HepG2 (cell line): ENCODE measurements around the gene DUSP15. TPM values are rescaled to one million over a fixed set of nuclear protein-coding genes. Genes with fewer than 3 reads are reported as not detected.

Experiments
- ADNP ChIP-seq: sonication (generic); formaldehyde crosslinking; IDR thresholded peaks from 2 replicates; pipeline ENCODE4 v1.4.0; 2020; ENCODE audit warnings: missing genetic modification reagents
- FLYWCH1 ChIP-seq: sonication (generic); formaldehyde crosslinking; IDR thresholded peaks from 2 replicates; pipeline ENCODE4 v1.8.1; 2023; ENCODE audit warnings: mild to moderate bottlenecking, missing genetic modification reagents
- FOXM1 ChIP-seq: sonication (generic); formaldehyde crosslinking; IDR thresholded peaks from 2 replicates; pipeline ENCODE4 v1.5.0; 2020; ENCODE audit warnings: missing genetic modification reagents
- HNF4A ChIP-seq: sonication (generic); formaldehyde crosslinking; IDR thresholded peaks from 2 replicates; pipeline ENCODE4 v1.4.0; 2020; ENCODE audit warnings: missing genetic modification reagents
- HNRNPUL1 ChIP-seq: fragments of 200-400 bp; formaldehyde crosslinking; IDR thresholded peaks from 2 replicates; pipeline ENCODE4 v1.6.1; 2017; ENCODE audit warnings: low read depth, mild to moderate bottlenecking, low read length, moderate library complexity
- IKZF4 ChIP-seq: sonication (generic); formaldehyde crosslinking; IDR thresholded peaks from 2 replicates; pipeline ENCODE4 v1.5.1; 2020; ENCODE audit warnings: borderline replicate concordance, mild to moderate bottlenecking, low read depth, missing genetic modification reagents; ENCODE audit errors: not compliant biosample characterization
- KLF9 ChIP-seq: IDR thresholded peaks from 2 replicates; pipeline ENCODE4 v1.6.1; 2016; ENCODE audit warnings: low read depth
- NAIF1 ChIP-seq: sonication (generic); formaldehyde crosslinking; IDR thresholded peaks from 2 replicates; pipeline ENCODE4 v1.5.0; 2020; ENCODE audit warnings: mild to moderate bottlenecking, missing genetic modification reagents, borderline replicate concordance
- NFATC3 ChIP-seq: sonication (generic); formaldehyde crosslinking; IDR thresholded peaks from 2 replicates; pipeline ENCODE4 v1.5.1; 2020; ENCODE audit warnings: mild to moderate bottlenecking, missing genetic modification reagents
- NFYC ChIP-seq: IDR thresholded peaks from 2 replicates; pipeline ENCODE4 v1.6.1; 2016; ENCODE audit warnings: missing genetic modification reagents, missing compliant biosample characterization
- NPAS2 ChIP-seq: sonication (generic); formaldehyde crosslinking; IDR thresholded peaks from 2 replicates; pipeline ENCODE4 v1.8.0; 2022; ENCODE audit warnings: mild to moderate bottlenecking, missing genetic modification reagents, borderline replicate concordance
- ZFP90 ChIP-seq: sonication (generic); formaldehyde crosslinking; IDR thresholded peaks from 2 replicates; pipeline ENCODE4 v1.8.0; 2022; ENCODE audit warnings: missing genetic modification reagents, mild to moderate bottlenecking, inconsistent platforms, borderline replicate concordance
- ZNF143 ChIP-seq: sonication (generic); formaldehyde crosslinking; IDR thresholded peaks from 2 replicates; pipeline ENCODE4 v1.4.0; 2020; ENCODE audit warnings: missing genetic modification reagents
- ZNF24 ChIP-seq: fragments of 450-650 bp; IDR thresholded peaks from 2 replicates; pipeline ENCODE4 v1.6.1; 2017; ENCODE audit warnings: antibody characterized with exemption, mild to moderate bottlenecking
- ZNF317 ChIP-seq: sonication (generic); formaldehyde crosslinking; IDR thresholded peaks from 2 replicates; pipeline ENCODE4 v1.5.0; 2020; ENCODE audit warnings: mild to moderate bottlenecking, missing genetic modification reagents
- ZNF441 ChIP-seq: sonication (generic); formaldehyde crosslinking; IDR thresholded peaks from 2 replicates; pipeline ENCODE4 v1.7.0; 2021; ENCODE audit warnings: missing genetic modification reagents, borderline replicate concordance
- ZNF460 ChIP-seq: sonication (generic); formaldehyde crosslinking; IDR thresholded peaks from 2 replicates; pipeline ENCODE4 v1.5.1; 2020; ENCODE audit warnings: missing genetic modification reagents, mild to moderate bottlenecking, borderline replicate concordance
- ZNF501 ChIP-seq: sonication (generic); formaldehyde crosslinking; IDR thresholded peaks from 2 replicates; pipeline ENCODE4 v1.5.1; 2020; ENCODE audit warnings: mild to moderate bottlenecking, moderate library complexity, missing genetic modification reagents
- ZNF567 ChIP-seq: sonication (generic); formaldehyde crosslinking; IDR thresholded peaks from 2 replicates; pipeline ENCODE4 v1.8.1; 2023; ENCODE audit warnings: mild to moderate bottlenecking, missing genetic modification reagents, borderline replicate concordance
- ZSCAN9 ChIP-seq: IDR thresholded peaks from 2 replicates; pipeline ENCODE4 v1.6.1; 2016; ENCODE audit warnings: borderline replicate concordance
- polyA plus RNA-seq, 8 experiments: library from polyadenylated mRNA; depleted of rRNA in 3 of 8; stranded (reverse) in 7 of 8; unstranded in 1 of 8; fragments of >200 nt; fragmentation: Illumina TruSeq in 4 of 8; extraction: Trizol in 4 of 8; gene quantifications; 2 replicates each; pipeline versions ENCODE4 v1.2.1 to v1.2.3, GENCODE V29; 2011 to 2016; ENCODE audit warnings: low read depth in 4 of 8, missing spikeins in 1 of 8, mixed read lengths in 1 of 8; ENCODE audit not compliant: insufficient read depth in 1 of 8
- total RNA-seq, 5 experiments: library from RNA; depleted of rRNA; stranded (reverse); fragments of >200 nt; fragmentation: Illumina TruSeq; extraction: Trizol; gene quantifications; 2 replicates each; pipeline ENCODE4 v1.2.3, GENCODE V29; 2016; ENCODE audit warnings: low read depth in 1 of 5
- TF ChIP-seq, protein P1 (sequence below): sonication (generic); formaldehyde crosslinking; IDR thresholded peaks from one replicate; pipeline ENCODE4 v1.5.1; 2020; ENCODE audit warnings: mild to moderate bottlenecking, missing genetic modification reagents; ENCODE audit errors: not compliant biosample characterization
- TF ChIP-seq, protein P2 (sequence below): sonication (generic); formaldehyde crosslinking; IDR thresholded peaks from 2 replicates; pipeline ENCODE4 v1.5.0; 2020; ENCODE audit warnings: mild to moderate bottlenecking, missing genetic modification reagents

DUSP15 gene
- total and polyA plus RNA-seq, 2 of the 13 experiments (the other 11 are each of a cell fraction or from before 2014, with no cell fraction given) = 0.17 to 0.93 TPM

DNA sequence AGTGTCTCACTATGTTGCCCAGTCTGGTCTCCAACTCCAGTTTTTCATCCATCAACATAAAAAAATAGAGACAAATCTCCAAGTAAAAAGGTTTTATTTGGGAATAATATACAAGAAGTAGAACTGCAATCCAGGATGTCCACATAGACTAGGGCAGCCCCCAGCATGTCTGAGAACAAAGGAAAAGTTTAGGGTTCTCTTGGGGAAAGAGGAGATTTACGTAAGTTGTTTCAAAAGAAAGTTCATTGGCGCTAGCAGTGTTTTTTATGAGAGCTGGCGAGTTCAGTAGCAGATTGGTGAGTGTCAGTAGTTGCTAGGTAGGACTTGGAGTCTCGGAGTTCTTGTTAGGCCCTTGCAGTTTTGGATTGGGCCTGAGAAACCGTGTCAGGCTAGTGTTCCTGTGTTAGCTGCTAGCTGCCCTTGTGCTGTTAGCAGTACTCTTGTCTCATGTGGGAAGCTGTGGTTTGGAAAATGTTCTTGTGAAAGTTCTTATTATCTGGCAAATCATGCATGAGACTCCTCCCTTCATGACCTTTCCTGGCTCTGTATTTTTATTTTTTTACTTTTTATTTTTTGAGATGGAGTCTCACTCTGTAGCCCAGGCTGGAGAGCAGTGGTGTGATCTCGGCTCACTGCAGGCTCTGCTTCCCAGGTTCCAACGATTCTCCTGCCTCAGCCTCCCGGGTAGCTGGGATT is 24.8 kb upstream of the DUSP15 start (continued):
- TF ChIP-seq HNF4A (CRISPR knock-in tag) = no peak
- no peak for TF ChIP-seq ZNF460
- TF ChIP-seq ZNF441 (CRISPR knock-in tag) = no peak
- TF ChIP-seq ZNF567 (CRISPR knock-in tag) = no peak
- TF ChIP-seq, protein P1, sequence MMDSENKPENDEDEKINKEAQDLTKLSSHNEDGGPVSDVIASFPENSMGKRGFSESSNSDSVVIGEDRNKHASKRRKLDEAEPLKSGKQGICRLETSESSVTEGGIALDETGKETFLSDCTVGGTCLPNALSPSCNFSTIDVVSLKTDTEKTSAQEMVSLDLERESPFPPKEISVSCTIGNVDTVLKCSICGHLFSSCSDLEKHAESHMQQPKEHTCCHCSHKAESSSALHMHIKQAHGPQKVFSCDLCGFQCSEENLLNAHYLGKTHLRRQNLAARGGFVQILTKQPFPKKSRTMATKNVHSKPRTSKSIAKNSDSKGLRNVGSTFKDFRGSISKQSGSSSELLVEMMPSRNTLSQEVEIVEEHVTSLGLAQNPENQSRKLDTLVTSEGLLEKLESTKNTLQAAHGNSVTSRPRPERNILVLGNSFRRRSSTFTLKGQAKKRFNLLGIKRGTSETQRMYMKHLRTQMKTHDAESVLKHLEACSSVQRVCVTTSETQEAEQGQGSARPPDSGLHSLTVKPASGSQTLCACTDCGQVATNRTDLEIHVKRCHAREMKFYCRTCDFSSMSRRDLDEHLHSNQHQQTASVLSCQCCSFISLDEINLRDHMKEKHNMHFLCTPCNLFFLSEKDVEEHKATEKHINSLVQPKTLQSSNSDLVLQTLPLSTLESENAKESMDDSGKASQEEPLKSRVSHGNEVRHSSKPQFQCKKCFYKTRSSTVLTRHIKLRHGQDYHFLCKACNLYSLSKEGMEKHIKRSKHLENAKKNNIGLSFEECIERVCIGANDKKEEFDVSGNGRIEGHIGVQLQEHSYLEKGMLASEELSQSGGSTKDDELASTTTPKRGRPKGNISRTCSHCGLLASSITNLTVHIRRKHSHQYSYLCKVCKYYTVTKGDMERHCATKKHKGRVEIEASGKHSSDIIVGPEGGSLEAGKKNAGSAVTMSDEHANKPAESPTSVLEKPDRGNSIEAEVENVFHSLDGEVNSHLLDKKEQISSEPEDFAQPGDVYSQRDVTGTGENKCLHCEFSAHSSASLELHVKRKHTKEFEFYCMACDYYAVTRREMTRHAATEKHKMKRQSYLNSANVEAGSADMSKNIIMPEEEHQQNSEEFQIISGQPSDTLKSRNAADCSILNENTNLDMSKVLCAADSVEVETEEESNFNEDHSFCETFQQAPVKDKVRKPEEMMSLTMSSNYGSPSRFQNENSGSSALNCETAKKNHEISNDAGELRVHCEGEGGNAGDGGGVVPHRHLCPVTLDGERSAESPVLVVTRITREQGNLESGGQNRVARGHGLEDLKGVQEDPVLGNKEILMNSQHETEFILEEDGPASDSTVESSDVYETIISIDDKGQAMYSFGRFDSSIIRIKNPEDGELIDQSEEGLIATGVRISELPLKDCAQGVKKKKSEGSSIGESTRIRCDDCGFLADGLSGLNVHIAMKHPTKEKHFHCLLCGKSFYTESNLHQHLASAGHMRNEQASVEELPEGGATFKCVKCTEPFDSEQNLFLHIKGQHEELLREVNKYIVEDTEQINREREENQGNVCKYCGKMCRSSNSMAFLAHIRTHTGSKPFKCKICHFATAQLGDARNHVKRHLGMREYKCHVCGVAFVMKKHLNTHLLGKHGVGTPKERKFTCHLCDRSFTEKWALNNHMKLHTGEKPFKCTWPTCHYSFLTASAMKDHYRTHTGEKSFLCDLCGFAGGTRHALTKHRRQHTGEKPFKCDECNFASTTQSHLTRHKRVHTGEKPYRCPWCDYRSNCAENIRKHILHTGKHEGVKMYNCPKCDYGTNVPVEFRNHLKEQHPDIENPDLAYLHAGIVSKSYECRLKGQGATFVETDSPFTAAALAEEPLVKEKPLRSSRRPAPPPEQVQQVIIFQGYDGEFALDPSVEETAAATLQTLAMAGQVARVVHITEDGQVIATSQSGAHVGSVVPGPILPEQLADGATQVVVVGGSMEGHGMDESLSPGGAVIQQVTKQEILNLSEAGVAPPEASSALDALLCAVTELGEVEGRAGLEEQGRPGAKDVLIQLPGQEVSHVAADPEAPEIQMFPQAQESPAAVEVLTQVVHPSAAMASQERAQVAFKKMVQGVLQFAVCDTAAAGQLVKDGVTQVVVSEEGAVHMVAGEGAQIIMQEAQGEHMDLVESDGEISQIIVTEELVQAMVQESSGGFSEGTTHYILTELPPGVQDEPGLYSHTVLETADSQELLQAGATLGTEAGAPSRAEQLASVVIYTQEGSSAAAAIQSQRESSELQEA (CRISPR knock-in tag) = no peak
- TF ChIP-seq NFATC3 (CRISPR knock-in tag) = no peak
- no peak for TF ChIP-seq FOXM1
- TF ChIP-seq KLF9 = no peak
- TF ChIP-seq ZNF24 = no peak
- no peak for TF ChIP-seq ZFP90 (CRISPR knock-in tag)
- no peak for TF ChIP-seq IKZF4
- TF ChIP-seq NFYC (CRISPR knock-in tag) = peak; percentile 50
- TF ChIP-seq, protein P2, sequence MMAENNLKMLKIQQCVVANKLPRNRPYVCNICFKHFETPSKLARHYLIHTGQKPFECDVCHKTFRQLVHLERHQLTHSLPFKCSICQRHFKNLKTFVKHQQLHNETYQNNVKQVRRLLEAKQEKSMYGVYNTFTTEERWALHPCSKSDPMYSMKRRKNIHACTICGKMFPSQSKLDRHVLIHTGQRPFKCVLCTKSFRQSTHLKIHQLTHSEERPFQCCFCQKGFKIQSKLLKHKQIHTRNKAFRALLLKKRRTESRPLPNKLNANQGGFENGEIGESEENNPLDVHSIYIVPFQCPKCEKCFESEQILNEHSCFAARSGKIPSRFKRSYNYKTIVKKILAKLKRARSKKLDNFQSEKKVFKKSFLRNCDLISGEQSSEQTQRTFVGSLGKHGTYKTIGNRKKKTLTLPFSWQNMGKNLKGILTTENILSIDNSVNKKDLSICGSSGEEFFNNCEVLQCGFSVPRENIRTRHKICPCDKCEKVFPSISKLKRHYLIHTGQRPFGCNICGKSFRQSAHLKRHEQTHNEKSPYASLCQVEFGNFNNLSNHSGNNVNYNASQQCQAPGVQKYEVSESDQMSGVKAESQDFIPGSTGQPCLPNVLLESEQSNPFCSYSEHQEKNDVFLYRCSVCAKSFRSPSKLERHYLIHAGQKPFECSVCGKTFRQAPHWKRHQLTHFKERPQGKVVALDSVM (CRISPR knock-in tag) = no peak
- no peak for TF ChIP-seq ZNF501
- no peak for TF ChIP-seq HNRNPUL1
- TF ChIP-seq NAIF1 (CRISPR knock-in tag) = no peak
- no peak for TF ChIP-seq NPAS2 (CRISPR knock-in tag)
- TF ChIP-seq FLYWCH1 (CRISPR knock-in tag) = no peak
- TF ChIP-seq ZNF317 (CRISPR knock-in tag) = no peak
- 0 out of 2 replicates have a peak, but pooled peaks have one; percentile 18 for TF ChIP-seq ZSCAN9 (CRISPR knock-in tag)
- TF ChIP-seq ADNP = no peak
- no peak for TF ChIP-seq ZNF143 (CRISPR knock-in tag)
